Activated naive CD8-positive, alpha-beta T cell treated with anti-CD3 and anti-CD28 coated beads, Interleukin-2, amount 10 ng/mL, durations not matched to agents 7 days and 5 days (primary cell): ENCODE data around the gene UBE2G2. TPM values are rescaled to one million over a fixed set of nuclear protein-coding genes. Genes with fewer than 3 reads are reported as not detected.

Experiments
- ATAC-seq: fragments of 150-1000 bp; cut with Tn5 transposase; one replicate; pipeline ENCODE4 v1.10.0; 2021; ENCODE audit warnings: low read depth, moderate library complexity
- POLR2A ChIA-PET: fragments of 350-600 bp; sonication (Branson Sonifier 250); formaldehyde crosslinking; loops from one replicate; lab custom pipeline; 2021; ENCODE audit warnings: antibody characterized with exemption; lab: Charles Lee
- DNase-seq: peaks from one replicate; pipeline ENCODE4 v3.0.0; 2021
- H3K27ac Mint-ChIP-seq: one replicate; pipeline ENCODE4 v1.8.0; 2022; ENCODE audit warnings: mild to moderate bottlenecking, mixed read lengths
- H3K27me3 Mint-ChIP-seq: one replicate; pipeline ENCODE4 v1.8.0; 2022; ENCODE audit warnings: mild to moderate bottlenecking, moderate library complexity, mixed read lengths
- H3K36me3 Mint-ChIP-seq: one replicate; pipeline ENCODE4 v1.8.0; 2021; ENCODE audit warnings: mild to moderate bottlenecking, mixed read lengths
- H3K4me1 Mint-ChIP-seq: one replicate; pipeline ENCODE4 v1.8.0; 2021; ENCODE audit warnings: mixed read lengths
- H3K4me3 Mint-ChIP-seq: one replicate; pipeline ENCODE4 v1.8.0; 2022; ENCODE audit warnings: mild to moderate bottlenecking, moderate library complexity, mixed read lengths
- H3K9me3 Mint-ChIP-seq: one replicate; pipeline ENCODE4 v1.8.0; 2021; ENCODE audit warnings: mixed read lengths
- total RNA-seq, 2 experiments: library from RNA; stranded (reverse); gene quantifications; one replicate each; pipeline ENCODE4 v1.2.3, GENCODE V29; 2021

Gene UBE2G2
- total RNA-seq, 2 experiments from 2014 or later = 111 TPM

GRCh38 chr21:44760376-44760775 lies 41.2 kb downstream of the UBE2G2 start:
- H3K27ac Mint-ChIP-seq = no peak overlapping the region
- no peaks in the 10 kb centered on the region for H3K9me3 Mint-ChIP-seq
- H3K36me3 Mint-ChIP-seq = no peaks in the 10 kb centered on the region
- no peak overlapping the region for H3K4me3 Mint-ChIP-seq
- DNase-seq (no peak), ATAC-seq (no peak)
- POLR2A ChIA-PET = no interaction called here
- peaks cover 7% of the 10 kb centered on the region for H3K4me1 Mint-ChIP-seq
- H3K27me3 Mint-ChIP-seq = no peaks in the 10 kb centered on the region

GRCh38 chr21:44759628-44760285 lies 41.9 kb downstream of the UBE2G2 start:
- H3K36me3 Mint-ChIP-seq = no peaks in the 10 kb centered on the region
- H3K4me3 Mint-ChIP-seq = no peak overlapping the region
- POLR2A ChIA-PET = no interaction called here
- no peaks in the 10 kb centered on the region for H3K9me3 Mint-ChIP-seq
- H3K27me3 Mint-ChIP-seq = no peaks in the 10 kb centered on the region
- ATAC-seq (no peak), DNase-seq (no peak)
- peaks cover 2% of the 10 kb centered on the region for H3K4me1 Mint-ChIP-seq
- H3K27ac Mint-ChIP-seq = no peak overlapping the region

GRCh38 chr21:44758781-44759627 lies 42.6 kb downstream of the UBE2G2 start:
- H3K36me3 Mint-ChIP-seq = no peaks in the 10 kb centered on the region
- peaks cover 2% of the 10 kb centered on the region for H3K4me1 Mint-ChIP-seq
- H3K4me3 Mint-ChIP-seq = no peak overlapping the region
- no peak for ATAC-seq
- H3K9me3 Mint-ChIP-seq = no peaks in the 10 kb centered on the region
- POLR2A ChIA-PET = no interaction called here
- H3K27ac Mint-ChIP-seq = no peak overlapping the region
- no peak for DNase-seq
- H3K27me3 Mint-ChIP-seq = no peaks in the 10 kb centered on the region

GRCh38 chr21:44758141-44758561 lies 43.5 kb downstream of the UBE2G2 start:
- no peaks in the 10 kb centered on the region for H3K27me3 Mint-ChIP-seq
- no peaks in the 10 kb centered on the region for H3K9me3 Mint-ChIP-seq
- H3K27ac Mint-ChIP-seq = no peak overlapping the region
- no peak for ATAC-seq
- H3K4me1 Mint-ChIP-seq = peaks cover 2% of the 10 kb centered on the region
- POLR2A ChIA-PET = interaction anchor here (0.6 kb wide), 1 partner anchor 1099 kb away, joined by 3 read pairs; the partner anchor contains the start of genes HSF2BP and RRP1B
- no peak for DNase-seq
- H3K36me3 Mint-ChIP-seq = no peaks in the 10 kb centered on the region
- no peak overlapping the region for H3K4me3 Mint-ChIP-seq

GRCh38 chr21:44757731-44758130 lies 43.9 kb downstream of the UBE2G2 start:
- no peaks in the 10 kb centered on the region for H3K9me3 Mint-ChIP-seq
- no peaks in the 10 kb centered on the region for H3K27me3 Mint-ChIP-seq
- ATAC-seq = no peak
- DNase-seq = no peak
- H3K4me1 Mint-ChIP-seq = peaks cover 2% of the 10 kb centered on the region
- no peak overlapping the region for H3K4me3 Mint-ChIP-seq
- no peak overlapping the region for H3K27ac Mint-ChIP-seq
- POLR2A ChIA-PET = interaction anchor here (0.6 kb wide), 1 partner anchor 1099 kb away, joined by 3 read pairs; the partner anchor contains the start of genes HSF2BP and RRP1B
- H3K36me3 Mint-ChIP-seq = no peaks in the 10 kb centered on the region

GRCh38 chr21:44756423-44757185 lies 45.0 kb downstream of the UBE2G2 start:
- ATAC-seq = no peak
- no peaks in the 10 kb centered on the region for H3K36me3 Mint-ChIP-seq
- H3K9me3 Mint-ChIP-seq = no peaks in the 10 kb centered on the region
- DNase-seq = no peak
- H3K27ac Mint-ChIP-seq = no peak overlapping the region
- peaks cover 2% of the 10 kb centered on the region for H3K4me1 Mint-ChIP-seq
- POLR2A ChIA-PET = no interaction called here
- no peak overlapping the region for H3K4me3 Mint-ChIP-seq
- no peaks in the 10 kb centered on the region for H3K27me3 Mint-ChIP-seq

- Mint-ChIP-seq H3K27ac (no peak overlapping the region), H3K27me3 (peaks cover 5% of the 10 kb centered on the region), H3K9me3 (no peaks in the 10 kb centered on the region), H3K4me1 (no peaks in the 10 kb centered on the region), H3K36me3 (no peaks in the 10 kb centered on the region), H3K4me3 (no peak overlapping the region)
- DNase-seq = no peak
- POLR2A ChIA-PET = no interaction called here
- ATAC-seq = no peak
Measured at GRCh38 chr21:44755227-44755626, 46.4 kb downstream of the UBE2G2 start.

- no peak for ATAC-seq
- no peak overlapping the region for H3K4me3 Mint-ChIP-seq
- H3K27me3 Mint-ChIP-seq = peaks cover 11% of the 10 kb centered on the region
- H3K4me1 Mint-ChIP-seq = no peaks in the 10 kb centered on the region
- H3K36me3 Mint-ChIP-seq = no peaks in the 10 kb centered on the region
- H3K9me3 Mint-ChIP-seq = no peaks in the 10 kb centered on the region
- no peak overlapping the region for H3K27ac Mint-ChIP-seq
- POLR2A ChIA-PET = no interaction called here
- DNase-seq = no peak
Measured at GRCh38 chr21:44753357-44753756, 48.3 kb downstream of the UBE2G2 start.

GRCh38 chr21:44752671-44753235 lies 48.9 kb downstream of the UBE2G2 start:
- DNase-seq (no peak), ATAC-seq (no peak)
- no peaks in the 10 kb centered on the region for H3K4me1 Mint-ChIP-seq
- no peaks in the 10 kb centered on the region for H3K36me3 Mint-ChIP-seq
- peaks cover 11% of the 10 kb centered on the region for H3K27me3 Mint-ChIP-seq
- no peak overlapping the region for H3K27ac Mint-ChIP-seq
- no peak overlapping the region for H3K4me3 Mint-ChIP-seq
- POLR2A ChIA-PET = no interaction called here
- no peaks in the 10 kb centered on the region for H3K9me3 Mint-ChIP-seq

- peaks cover 11% of the 10 kb centered on the region for H3K27me3 Mint-ChIP-seq
- H3K36me3 Mint-ChIP-seq = no peaks in the 10 kb centered on the region
- no peaks in the 10 kb centered on the region for H3K9me3 Mint-ChIP-seq
- no peak overlapping the region for H3K4me3 Mint-ChIP-seq
- POLR2A ChIA-PET = no interaction called here
- DNase-seq = no peak
- H3K4me1 Mint-ChIP-seq = no peaks in the 10 kb centered on the region
- no peak overlapping the region for H3K27ac Mint-ChIP-seq
- no peak for ATAC-seq
Measured at GRCh38 chr21:44751799-44752636, 49.6 kb downstream of the UBE2G2 start.

- Mint-ChIP-seq H3K4me3 (no peak overlapping the region), H3K27ac (no peak overlapping the region), H3K36me3 (no peaks in the 10 kb centered on the region), H3K27me3 (peaks cover 11% of the 10 kb centered on the region), H3K9me3 (no peaks in the 10 kb centered on the region), H3K4me1 (no peaks in the 10 kb centered on the region)
- ATAC-seq = no peak
- POLR2A ChIA-PET = no interaction called here
- no peak for DNase-seq
Measured at GRCh38 chr21:44751186-44751798, 50.3 kb downstream of the UBE2G2 start.

GRCh38 chr21:44750675-44751025 lies 51.0 kb downstream of the UBE2G2 start:
- no peak for ATAC-seq

More at GRCh38 chr21:44750675-44751025, 51.0 kb downstream of the UBE2G2 start:
- Mint-ChIP-seq H3K9me3 (no peaks in the 10 kb centered on the region), H3K36me3 (no peaks in the 10 kb centered on the region), H3K27ac (no peak overlapping the region), H3K27me3 (peaks cover 11% of the 10 kb centered on the region), H3K4me1 (no peaks in the 10 kb centered on the region), H3K4me3 (no peak overlapping the region)
- no peak for DNase-seq
- POLR2A ChIA-PET = no interaction called here
